ENCODE measurements around the gene ALDOB. TPM values are rescaled to one million over a fixed set of nuclear protein-coding genes. Genes with fewer than 3 reads are reported as not detected.
"Not testable (repeated sequence)": the region's sequence is repeated elsewhere in the genome, so short reads cannot be mapped to it uniquely, and the experiment has no call there.

The ALDOB gene
- total RNA-seq, 2 donors from 2014 or later = not detected

- Mint-ChIP-seq H3K9me3 (peaks cover 48 to 56% of the 10 kb centered on the region in 2 donors), H3K36me3 (peaks cover 52 to 69% of the 10 kb centered on the region in 2 donors), H3K27ac (no peak overlapping the region)
- DNase-seq (ENCODE audit: low spot score in 2 of 2) = no peak
- ATAC-seq = no peak
These were observed 20.7 kb downstream of the ALDOB start for GRCh38 chr9:101414839-101415238.

DNA sequence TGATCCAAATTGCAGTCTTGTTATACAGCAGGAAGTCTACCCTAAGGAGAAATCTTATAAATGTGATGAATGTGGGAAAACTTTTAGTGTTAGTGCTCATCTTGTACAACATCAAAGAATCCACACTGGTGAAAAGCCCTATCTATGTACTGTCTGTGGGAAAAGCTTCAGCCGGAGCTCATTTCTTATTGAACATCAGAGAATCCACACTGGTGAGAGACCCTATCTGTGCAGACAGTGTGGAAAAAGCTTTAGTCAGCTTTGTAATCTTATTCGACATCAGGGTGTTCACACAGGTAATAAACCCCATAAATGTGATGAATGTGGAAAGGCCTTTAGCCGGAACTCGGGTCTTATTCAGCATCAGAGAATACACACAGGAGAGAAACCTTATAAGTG is 26.5 kb downstream of the ALDOB start:
- H3K27ac Mint-ChIP-seq = no peak overlapping the region
- ATAC-seq (no peak), DNase-seq (ENCODE audit: low spot score in 2 of 2) (no peak)
- peaks cover 52 to 64% of the 10 kb centered on the region in 2 donors for H3K9me3 Mint-ChIP-seq
- peaks cover 86 to 94% of the 10 kb centered on the region in 2 donors for H3K36me3 Mint-ChIP-seq

GRCh38 chr9:101408374-101409078 is 27.0 kb downstream of the ALDOB start:
- no peak for DNase-seq (ENCODE audit: low spot score in 2 of 2)
- ATAC-seq = no peak
- H3K36me3 Mint-ChIP-seq = peaks cover 86 to 94% of the 10 kb centered on the region in 2 donors
- H3K9me3 Mint-ChIP-seq = peaks cover 52 to 65% of the 10 kb centered on the region in 2 donors
- H3K27ac Mint-ChIP-seq = no peak overlapping the region

GRCh38 chr9:101403516-101404285 is 31.9 kb downstream of the ALDOB start:
- ATAC-seq (no peak), DNase-seq (ENCODE audit: low spot score in 2 of 2) (no peak)
- Mint-ChIP-seq H3K27ac (no peak overlapping the region), H3K36me3 (peaks cover 76 to 86% of the 10 kb centered on the region in 2 donors), H3K9me3 (peaks cover 44 to 63% of the 10 kb centered on the region in 2 donors)

DNA sequence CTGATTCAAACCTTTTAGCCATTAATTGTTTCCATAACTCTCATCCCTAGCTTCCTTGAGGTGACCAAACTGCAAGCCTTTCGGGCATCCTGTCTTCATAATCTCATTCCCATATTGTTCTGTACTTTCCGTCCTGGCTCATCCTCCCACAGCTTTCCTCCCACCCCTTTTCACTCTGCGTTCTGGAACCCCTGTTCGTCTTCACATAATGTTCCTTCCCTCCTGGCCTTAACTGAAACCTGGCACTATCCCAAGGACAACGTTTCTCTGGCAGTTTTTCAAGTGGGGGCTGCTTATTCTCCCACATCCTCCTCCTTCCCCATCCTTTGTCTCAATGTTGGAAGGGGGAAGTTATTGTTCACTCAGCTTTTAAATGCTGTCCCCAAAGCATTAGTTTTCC is 35.5 kb downstream of the ALDOB start:
- Mint-ChIP-seq H3K9me3 (peaks cover 16 to 43% of the 10 kb centered on the region in 2 donors), H3K27ac (peak overlapping the region; percentile 91 to 93), H3K36me3 (peaks cover 70 to 77% of the 10 kb centered on the region in 2 donors)
- ATAC-seq (no peak), DNase-seq (ENCODE audit: low spot score in 2 of 2) (no peak)

DNA sequence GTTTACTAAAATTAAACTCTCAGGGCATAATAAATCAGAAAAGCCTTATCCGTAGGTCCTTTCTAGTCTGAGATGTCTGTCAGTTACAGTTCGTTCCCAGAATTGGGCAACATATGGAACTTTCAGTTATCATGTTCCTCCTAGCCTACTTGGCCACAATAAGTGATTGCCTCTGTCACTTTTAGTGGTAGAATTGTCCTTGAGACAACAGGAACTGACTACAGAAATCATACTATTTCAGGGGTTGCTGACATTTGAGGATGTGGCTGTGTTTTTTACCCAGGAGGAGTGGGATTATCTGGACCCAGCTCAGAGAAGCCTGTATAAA is 36.0 kb downstream of the ALDOB start:
- DNase-seq (ENCODE audit: low spot score in 2 of 2) = no peak
- ATAC-seq = no peak
- Mint-ChIP-seq H3K9me3 (peaks cover 13 to 41% of the 10 kb centered on the region in 2 donors), H3K36me3 (peaks cover 68 to 77% of the 10 kb centered on the region in 2 donors), H3K27ac (peak overlapping the region; percentile 93 to 99)

DNA sequence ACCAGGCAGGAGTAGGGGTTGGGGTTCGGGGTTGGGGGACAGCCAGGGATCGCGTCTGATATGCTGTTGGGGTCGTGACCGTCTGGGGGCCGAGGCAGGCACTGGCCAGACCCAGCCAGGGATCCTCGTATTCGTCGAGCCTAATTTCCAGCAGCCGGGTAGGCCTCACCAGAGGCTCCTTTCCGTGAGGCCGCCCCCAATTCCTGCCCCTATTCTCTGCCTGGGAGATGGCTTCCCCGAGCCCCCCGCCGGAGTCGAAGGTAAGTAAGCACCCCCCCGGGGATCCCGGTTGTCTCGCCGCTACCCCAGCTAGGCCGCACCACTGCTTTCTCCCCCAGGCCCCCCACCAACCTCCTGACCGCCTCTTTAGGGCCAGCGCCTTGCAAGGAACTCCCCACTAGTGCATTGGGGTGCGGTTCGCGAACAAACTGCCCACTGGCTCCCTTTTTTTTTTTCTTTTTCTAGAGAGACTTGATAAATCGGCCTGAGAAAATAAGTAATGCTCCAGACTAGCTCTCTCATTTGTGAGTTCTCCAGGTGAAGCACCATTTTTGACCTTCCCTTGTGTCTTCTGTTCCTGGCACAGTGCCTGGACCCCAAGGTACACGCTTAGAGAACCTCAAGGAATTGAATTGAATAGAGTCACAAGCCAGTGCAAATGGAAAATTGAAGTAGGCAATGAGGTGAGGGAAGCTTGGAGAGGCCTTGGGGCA is 36.5 kb downstream of the ALDOB start:
- ATAC-seq = no peak
- H3K27ac Mint-ChIP-seq = peak overlapping the region; percentile 93 to 99
- no peak for DNase-seq (ENCODE audit: low spot score in 2 of 2)

DNA sequence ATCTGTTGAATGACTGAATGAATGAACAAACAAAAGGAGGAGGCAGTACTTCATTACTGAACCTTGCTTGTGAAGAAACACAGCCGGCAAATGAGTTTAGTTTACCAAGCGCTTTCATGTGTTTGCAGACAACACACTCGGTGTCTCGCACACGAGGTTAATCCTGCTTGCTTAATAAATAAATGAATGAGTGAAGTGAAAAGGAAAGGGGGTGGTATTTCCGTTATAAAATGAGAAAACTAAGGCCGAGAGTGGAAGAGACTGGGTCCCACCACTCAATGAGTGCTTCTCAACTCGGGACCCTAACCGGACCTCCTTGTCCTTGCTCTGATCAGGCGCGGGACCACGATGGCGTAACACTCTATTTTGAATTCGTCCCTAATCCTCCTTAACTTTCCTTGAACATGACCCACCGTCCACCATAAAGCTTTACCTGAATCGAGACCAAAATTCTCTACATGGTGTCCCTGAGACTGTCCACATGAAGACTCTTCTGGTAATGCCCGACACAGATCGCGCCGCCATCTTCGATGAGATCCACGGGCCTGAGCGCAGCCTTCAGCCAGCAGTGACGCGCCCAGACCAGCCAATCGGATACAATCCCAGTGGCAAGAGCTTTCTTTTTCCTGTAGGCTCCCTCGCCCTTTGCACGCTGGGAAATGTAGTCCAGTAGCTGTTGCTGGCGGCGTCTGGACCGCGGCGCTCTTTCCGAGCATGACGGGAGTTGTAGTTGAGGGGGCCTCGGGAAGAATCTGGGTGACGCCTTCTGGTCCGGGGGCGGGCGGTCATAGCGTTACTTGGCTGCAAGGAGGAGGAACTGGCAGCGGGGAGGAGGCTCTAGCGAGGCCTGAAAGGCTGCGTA is 37.3 kb downstream of the ALDOB start, which contains the start of the genes MRPL50 and ZNF189:
MRPL50 (minus strand) TSS at position 551 of the 862 bp plus-strand sequence; CDS start at position 525, 26 bp downstream.
ZNF189 (plus strand) TSS at position 784 of the 862 bp plus-strand sequence. CDS start 306 bp downstream, outside the sequence.
- peak; percentile 95 for ATAC-seq
- peak; percentile 87 to 96 for DNase-seq (ENCODE audit: low spot score in 2 of 2)
- peaks cover 10 to 36% of the 10 kb centered on the region in 2 donors for H3K9me3 Mint-ChIP-seq
- peaks cover 66 to 77% of the 10 kb centered on the region in 2 donors for H3K36me3 Mint-ChIP-seq
- H3K27ac Mint-ChIP-seq = peak within 1 kb of the TSS; percentile 93 to 99

More for the DNA sequence above, 36.5 kb downstream of the ALDOB start:
- Mint-ChIP-seq H3K9me3 (peaks cover 16 to 44% of the 10 kb centered on the region in 2 donors), H3K36me3 (peaks cover 69 to 77% of the 10 kb centered on the region in 2 donors)

- Mint-ChIP-seq H3K36me3 (peaks cover 65 to 77% of the 10 kb centered on the region in 2 donors), H3K9me3 (peaks cover 9 to 35% of the 10 kb centered on the region in 2 donors), H3K27ac (peak overlapping the region; percentile 93 to 99)
- no peak for ATAC-seq
- DNase-seq (ENCODE audit: low spot score in 2 of 2) = no peak
These were observed 37.9 kb downstream of the ALDOB start for GRCh38 chr9:101397746-101398067.

- DNase-seq (ENCODE audit: low spot score in 2 of 2) (no peak), ATAC-seq (no peak)
- Mint-ChIP-seq H3K9me3 (peaks cover 17 to 27% of the 10 kb centered on the region in 2 donors), H3K27ac (peak overlapping the region in 1 of 2 donors; percentile 29), H3K36me3 (peaks cover 55 to 78% of the 10 kb centered on the region in 2 donors)
These were observed 40.9 kb downstream of the ALDOB start for GRCh38 chr9:101394687-101395086.

GRCh38 chr9:101393135-101393534 is 42.4 kb downstream of the ALDOB start:
- DNase-seq (ENCODE audit: low spot score in 2 of 2) (no peak), ATAC-seq (no peak)
- H3K27ac Mint-ChIP-seq = no peak overlapping the region
- peaks cover 49 to 86% of the 10 kb centered on the region in 2 donors for H3K36me3 Mint-ChIP-seq
- H3K9me3 Mint-ChIP-seq = peaks cover 17 to 27% of the 10 kb centered on the region in 2 donors

- H3K36me3 Mint-ChIP-seq = peaks cover 23 to 64% of the 10 kb centered on the region in 2 donors
- DNase-seq (ENCODE audit: low spot score in 2 of 2) = no peak
- no peak overlapping the region for H3K27ac Mint-ChIP-seq
- H3K9me3 Mint-ChIP-seq = peaks cover 21 to 25% of the 10 kb centered on the region in 2 donors
- no peak for ATAC-seq
These were observed 47.0 kb downstream of the ALDOB start for GRCh38 chr9:101388507-101388993.

GRCh38 chr9:101387871-101388506 is 47.6 kb downstream of the ALDOB start:
- Mint-ChIP-seq H3K27ac (no peak overlapping the region), H3K9me3 (peaks cover 20 to 23% of the 10 kb centered on the region in 2 donors), H3K36me3 (peaks cover 21 to 58% of the 10 kb centered on the region in 2 donors)
- ATAC-seq = peak; percentile 39 to 67
- no peak for DNase-seq (ENCODE audit: low spot score in 2 of 2)

DNA sequence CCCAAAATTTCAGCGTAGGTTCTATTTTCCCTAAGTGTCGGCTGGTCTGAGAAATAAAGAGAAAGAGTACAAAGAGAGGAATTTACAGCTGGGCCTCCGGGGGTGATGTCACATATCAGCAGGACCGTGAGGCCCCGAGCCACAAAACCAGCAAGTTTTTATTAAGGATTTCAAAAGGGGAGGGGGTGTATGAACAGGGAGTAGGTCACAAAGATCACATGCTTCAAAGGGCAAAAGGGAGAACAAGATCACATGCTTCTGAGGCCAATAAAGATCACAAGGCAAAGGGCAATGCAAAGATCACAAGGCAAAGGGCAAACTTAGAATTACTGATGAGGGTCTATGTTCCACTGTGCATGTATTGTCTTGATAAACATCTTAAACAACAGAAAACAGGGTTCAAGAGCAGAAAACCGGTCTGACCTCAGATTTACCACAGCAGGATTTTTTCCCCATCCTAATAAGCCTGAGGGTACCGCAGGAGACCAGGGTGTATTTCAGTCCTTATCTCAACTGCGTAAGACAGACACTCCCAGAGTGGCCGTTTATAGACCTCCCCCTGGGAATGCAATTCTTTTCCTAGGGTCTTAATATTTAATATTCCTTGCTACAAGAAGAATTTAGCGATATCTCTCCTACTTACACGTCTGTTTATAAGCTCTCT is 50.6 kb downstream of the ALDOB start, which contains the start of gene BAAT:
BAAT (minus strand) TSS at position 134 of the 664 bp plus-strand sequence. CDS start 13,602 bp downstream, outside the sequence.
- not testable (repeated sequence) for H3K9me3 Mint-ChIP-seq; H3K27ac Mint-ChIP-seq; ATAC-seq; DNase-seq (ENCODE audit: low spot score in 2 of 2)
- peaks cover 7 to 29% of the 10 kb centered on the region in 2 donors for H3K36me3 Mint-ChIP-seq

DNA sequence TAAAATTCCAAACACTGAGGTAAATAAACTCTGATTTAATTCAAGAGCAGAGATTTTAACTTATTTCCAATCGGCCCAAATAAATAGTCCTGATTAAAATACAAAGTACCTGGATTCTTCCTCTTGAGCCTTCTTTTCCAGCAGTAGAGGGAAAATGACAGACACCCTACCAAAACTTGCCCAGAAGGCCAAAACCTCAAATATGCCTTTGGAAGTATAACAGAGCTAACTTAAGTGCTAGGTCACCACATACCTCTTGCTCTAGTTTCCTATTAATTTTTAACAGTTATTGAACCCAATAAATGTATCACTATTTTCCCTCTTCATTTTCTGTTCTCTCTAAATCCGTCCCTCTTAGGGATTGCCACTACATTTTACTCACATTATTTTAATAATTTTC is 52.2 kb downstream of the ALDOB start:
- no peak for ATAC-seq
- peaks cover 9 to 10% of the 10 kb centered on the region in 2 donors for H3K9me3 Mint-ChIP-seq

More for the DNA sequence above, 52.2 kb downstream of the ALDOB start:
- DNase-seq (ENCODE audit: low spot score in 2 of 2) = no peak
- Mint-ChIP-seq H3K27ac (no peak overlapping the region), H3K36me3 (peaks cover 12 to 22% of the 10 kb centered on the region in 2 donors)
